ENCODE results near the gene CGGBP1.

- TF ChIP-seq POLR2A (IDR thresholded peaks at IDR 0.05), result no peak
- TF ChIP-seq CTCF (IDR thresholded peaks at IDR 0.05), result peak in 1 of 6 experiments; percentile 12
These were observed 1.0 kb downstream of the CGGBP1 start for GRCh38 chr3:88057630-88058305.
